ENCODE data around the gene FMN1.
A peak's percentile ranks its signal among the peaks of the same experiment; 100 is the strongest.

Gene FMN1

GRCh38 chr15:32923176-32923575, 271.3 kb downstream of the FMN1 start:
- no peak for DNase-seq (ENCODE audit: low read depth)

DNA sequence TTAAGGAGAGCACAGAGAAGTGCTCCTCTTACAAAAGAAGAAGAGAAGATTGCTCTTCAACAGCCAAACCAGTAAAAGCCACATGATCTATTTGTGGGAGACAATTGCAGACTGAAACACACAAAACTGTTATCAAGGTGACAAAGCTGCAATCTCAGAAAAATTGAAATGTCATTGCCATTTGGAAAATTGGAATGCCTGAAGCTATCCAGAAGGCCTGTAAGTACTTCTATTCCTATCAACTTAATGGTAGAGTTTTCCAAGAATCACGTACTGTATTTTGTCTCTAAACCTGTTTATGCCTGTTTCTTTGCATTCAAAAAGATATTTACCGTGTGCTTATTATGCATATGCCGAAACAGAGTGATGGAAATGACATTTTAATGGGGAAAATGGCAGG, 272.0 kb downstream of the FMN1 start:
- DNase-seq (ENCODE audit: low read depth): no peak

GRCh38 chr15:32919749-32920414, 274.6 kb downstream of the FMN1 start:
- peak; percentile 94 for DNase-seq (ENCODE audit: low read depth)

GRCh38 chr15:32918547-32918946, 276.0 kb downstream of the FMN1 start:
- DNase-seq (ENCODE audit: low read depth): no peak

- DNase-seq (ENCODE audit: low read depth): no peak
Observed at GRCh38 chr15:32910839-32911238, 283.7 kb downstream of the FMN1 start.

DNA sequence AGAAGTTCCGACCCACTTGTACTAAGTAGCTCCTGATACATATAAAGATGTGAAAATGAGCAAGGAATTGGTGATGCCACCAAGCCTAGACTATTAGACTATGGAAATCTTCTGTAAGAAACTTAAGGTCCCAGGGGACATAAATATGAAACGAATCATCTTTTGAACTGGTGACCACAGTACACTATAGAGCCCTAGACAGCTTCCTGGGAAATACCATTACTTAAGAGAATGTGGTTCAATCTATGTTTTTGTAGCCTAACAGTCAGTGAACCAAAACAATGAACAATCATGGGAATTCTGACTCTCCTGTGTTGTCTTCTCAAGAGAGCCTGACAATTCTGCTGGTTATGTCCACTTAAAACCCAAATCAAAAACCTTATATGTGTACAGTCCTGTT, 285.1 kb downstream of the FMN1 start:
- DNase-seq (ENCODE audit: low read depth): no peak

- DNase-seq (ENCODE audit: low read depth): no peak
Observed at GRCh38 chr15:32908872-32909271, 285.6 kb downstream of the FMN1 start.

DNA sequence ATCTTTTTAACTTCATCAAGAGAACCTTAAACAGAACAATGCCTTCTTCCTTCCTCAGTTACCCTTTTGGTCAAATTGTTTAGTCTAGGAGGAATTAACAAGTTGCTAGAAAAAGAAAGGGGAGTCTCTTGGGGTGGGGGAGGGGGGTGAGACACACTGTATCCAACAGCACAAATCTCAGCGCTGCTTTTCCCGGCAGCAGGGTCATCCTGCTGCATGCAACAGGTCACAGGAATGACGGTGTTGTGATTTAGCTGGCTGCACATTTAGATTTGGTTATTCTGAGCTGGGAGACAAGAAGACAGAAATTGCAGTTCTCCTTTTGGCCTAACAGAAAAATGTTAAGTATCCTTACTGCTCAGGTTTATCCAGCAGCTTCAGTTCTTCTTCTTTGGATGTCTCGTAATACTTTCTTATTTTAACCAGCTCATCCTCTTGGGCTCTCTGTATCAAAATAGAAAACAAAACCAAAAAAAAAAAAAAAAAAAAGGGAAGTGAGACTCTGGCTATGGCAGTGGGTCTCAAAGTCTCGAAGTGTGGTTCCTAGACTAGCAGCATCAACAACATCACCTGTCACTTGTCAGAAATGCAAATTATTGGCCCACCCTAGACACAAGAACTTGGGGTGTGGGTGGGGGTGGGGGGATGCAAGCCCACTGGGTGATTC, 286.2 kb downstream of the FMN1 start:
- no peak for DNase-seq (ENCODE audit: low read depth)

- DNase-seq (ENCODE audit: low read depth): no peak
Observed at GRCh38 chr15:32905481-32905880, 289.0 kb downstream of the FMN1 start.

DNA sequence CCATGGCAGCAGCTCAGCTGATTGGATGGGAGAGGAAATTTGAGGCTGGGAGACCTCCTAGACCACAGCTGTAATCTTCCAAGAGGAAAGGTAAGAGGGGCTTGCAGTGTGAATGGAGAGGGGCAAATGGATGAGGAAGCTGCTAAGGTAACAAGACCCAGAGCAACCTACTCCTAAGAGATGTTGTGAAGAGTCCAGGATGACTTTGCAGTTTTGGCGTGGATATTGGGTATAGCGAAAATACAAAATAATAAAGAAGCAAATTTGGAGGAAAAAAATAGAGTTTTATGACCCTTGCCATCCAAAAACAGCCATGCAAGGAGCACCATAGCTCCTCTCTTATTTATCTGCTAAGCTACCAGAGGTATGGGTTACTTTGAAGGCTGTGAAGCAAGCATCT, 290.1 kb downstream of the FMN1 start:
- no peak for DNase-seq (ENCODE audit: low read depth)

- no peak for DNase-seq (ENCODE audit: low read depth)
Observed at GRCh38 chr15:32903591-32904290, 290.8 kb downstream of the FMN1 start.

DNA sequence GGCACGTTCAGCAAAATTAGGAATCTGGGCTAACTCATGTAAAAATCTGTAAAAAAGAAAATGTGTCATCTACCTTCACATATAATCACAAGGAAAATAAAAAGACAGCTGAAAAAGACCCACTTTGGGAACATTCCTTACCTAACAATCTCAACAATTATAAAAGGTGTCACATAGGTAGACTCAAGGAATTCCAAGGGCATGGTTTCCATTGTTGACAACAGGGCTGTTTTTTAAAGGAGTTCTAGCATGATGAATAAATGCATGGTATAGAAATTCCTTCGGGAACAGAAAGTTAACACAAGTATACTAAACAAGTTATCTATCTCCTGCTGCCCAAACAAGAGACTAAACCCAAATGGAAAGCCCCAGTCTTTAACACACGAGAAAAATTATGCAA, 292.5 kb downstream of the FMN1 start:
- DNase-seq (ENCODE audit: low read depth): no peak

DNA sequence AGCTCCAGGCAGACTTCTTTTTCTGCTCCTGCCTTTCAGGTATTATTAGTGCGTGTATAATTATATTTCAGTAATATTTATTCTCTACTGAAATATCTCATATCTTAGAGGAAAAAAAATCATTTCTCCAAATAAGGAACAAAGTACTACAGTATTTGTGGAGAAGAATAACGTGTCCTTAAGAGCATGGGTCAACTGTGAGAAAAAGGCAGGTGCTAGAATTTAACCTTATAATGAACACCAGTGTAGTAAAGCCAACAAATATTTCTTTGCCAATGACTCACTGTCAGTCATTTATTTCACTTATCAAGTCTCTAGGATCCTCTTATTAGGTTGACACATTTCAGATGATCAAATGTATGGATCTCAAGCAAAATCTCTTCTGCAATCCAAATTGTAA, 293.3 kb downstream of the FMN1 start:
- DNase-seq (ENCODE audit: low read depth): no peak

- no peak for DNase-seq (ENCODE audit: low read depth)
Observed at GRCh38 chr15:32899126-32899596, 295.4 kb downstream of the FMN1 start.

DNA sequence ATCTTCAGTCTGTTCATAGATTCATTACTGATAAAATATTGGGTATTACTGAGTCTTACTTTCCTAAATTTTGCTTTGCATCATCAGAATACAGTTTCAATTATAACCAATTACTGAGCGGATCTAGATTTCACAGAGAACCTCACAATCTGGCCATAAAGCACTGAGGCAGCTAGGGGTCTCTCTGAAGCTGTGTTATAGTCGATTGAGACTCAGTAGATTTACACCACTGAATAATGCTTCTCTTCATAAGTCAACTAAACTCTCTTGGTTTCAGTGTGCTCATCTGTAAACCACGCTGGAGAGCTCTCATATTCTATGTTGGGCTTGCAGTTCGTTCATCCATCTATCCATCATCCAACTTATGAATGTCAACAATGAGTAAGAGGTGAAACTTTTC, 296.1 kb downstream of the FMN1 start:
- DNase-seq (ENCODE audit: low read depth): no peak

DNA sequence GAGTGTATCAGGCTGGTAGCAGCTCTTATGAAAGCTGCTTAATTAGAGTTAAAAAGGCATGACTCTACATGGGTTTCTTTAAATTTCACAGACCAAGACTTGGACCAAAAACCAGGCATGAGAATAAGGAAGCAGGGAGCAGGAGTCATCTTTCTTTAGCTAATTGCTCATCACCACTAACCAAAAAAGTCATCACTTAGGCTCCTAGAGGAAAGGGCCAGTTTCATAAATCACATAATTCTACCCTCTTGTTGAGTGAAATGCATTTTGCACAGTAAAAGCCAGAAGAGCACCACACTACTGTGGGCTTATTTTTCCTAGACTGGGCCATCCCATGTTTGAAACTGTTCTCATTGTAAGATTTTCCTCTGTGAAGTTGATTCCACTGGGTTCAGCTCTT, 301.1 kb downstream of the FMN1 start:
- no peak for DNase-seq (ENCODE audit: low read depth)

GRCh38 chr15:32889214-32889613, 305.3 kb downstream of the FMN1 start:
- no peak for DNase-seq (ENCODE audit: low read depth)

- DNase-seq (ENCODE audit: low read depth): peak; percentile 85
Observed at GRCh38 chr15:32888221-32888761, 306.2 kb downstream of the FMN1 start.

DNA sequence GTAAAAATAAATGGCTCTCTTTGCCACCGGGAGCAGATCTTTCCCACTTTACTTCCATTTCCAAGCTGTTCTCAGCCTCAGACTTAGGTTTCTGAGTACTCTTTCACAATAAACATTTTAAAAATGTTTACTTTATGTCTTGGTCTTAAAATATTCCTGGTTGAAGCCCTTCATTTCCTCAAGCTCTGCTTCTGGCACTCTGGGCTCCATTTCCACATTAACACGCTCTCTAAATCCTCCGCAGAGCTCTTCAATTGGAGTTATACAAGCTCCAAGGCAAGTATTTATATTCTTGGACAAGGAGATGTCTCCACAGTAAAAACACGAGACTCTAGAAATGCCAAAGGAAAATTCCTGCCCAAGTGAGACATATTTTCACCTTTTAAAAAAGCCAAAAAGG, 307.4 kb downstream of the FMN1 start:
- no peak for DNase-seq (ENCODE audit: low read depth)

DNA sequence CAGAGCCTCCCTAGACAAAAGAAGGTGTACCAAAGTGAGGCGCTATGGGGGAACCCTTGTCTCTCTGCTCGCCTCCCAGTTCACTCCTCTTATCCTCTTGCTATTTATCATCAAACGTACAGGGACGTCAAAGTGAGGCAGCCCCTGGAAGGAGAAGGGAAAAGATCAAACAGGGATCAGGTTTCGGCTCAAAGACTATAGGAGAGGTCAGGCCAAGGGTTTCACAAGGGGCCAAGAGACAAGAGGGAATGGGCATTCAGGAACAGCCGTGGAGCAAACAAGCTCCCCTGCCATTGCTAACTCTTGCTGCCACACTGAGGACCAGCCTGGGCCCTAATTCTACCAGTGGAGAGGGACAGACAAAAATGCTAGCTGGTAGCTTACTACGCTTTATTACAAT, 308.1 kb downstream of the FMN1 start:
- DNase-seq (ENCODE audit: low read depth): no peak

GRCh38 chr15:32885713-32886112, 308.8 kb downstream of the FMN1 start:
- DNase-seq (ENCODE audit: low read depth): no peak

DNA sequence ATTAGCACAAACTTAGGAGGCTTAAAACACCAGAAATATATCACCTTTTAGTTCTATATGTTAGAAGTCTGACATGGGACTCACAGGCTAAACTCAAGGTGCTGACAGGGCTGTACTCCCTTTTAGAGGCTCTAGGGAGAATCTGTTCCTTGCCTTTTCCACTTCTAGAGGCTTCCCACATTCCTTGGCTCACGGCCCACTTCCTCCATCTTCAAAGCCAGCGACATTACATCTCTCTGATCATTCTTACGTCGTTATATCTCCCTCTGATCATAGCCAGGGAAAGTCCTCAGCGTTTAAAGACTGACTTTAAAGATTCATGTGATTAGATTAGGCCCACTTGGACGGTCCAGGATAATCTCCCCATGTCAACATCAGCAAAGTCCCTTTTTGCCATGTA, 310.4 kb downstream of the FMN1 start:
- DNase-seq (ENCODE audit: low read depth): no peak

- no peak for DNase-seq (ENCODE audit: low read depth)
Observed at GRCh38 chr15:32882955-32883354, 311.6 kb downstream of the FMN1 start.

Data from GM04504 (cell line).